ENCODE data around the gene FBXL17.

DNA sequence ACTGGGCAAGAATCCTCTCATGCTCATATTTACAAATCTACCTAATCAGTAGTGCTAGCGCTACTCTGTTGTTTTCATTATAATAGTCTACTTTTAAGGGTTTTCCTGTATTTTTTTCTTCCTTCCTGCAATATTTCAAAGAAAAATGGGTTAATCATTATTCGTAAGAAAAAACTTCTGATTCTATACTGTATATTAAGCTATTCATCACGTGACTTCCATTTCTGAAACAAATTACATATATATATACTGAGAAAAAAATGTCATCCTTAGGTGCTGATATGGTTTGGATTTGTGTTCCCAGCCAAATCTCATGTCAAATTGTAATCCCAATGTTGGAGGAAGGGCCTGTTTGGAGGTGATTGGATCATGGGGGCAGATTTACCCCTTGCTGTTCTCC, 197.0 kb downstream of the FBXL17 start:
- TF ChIP-seq GRHL2 (CRISPR knock-in tag; IDR thresholded peaks at IDR 0.05; ENCODE audit: insufficient replicate concordance, severe bottlenecking) (no peak), TP53 (CRISPR knock-in tag; IDR thresholded peaks at IDR 0.05) (no peak), CREB1 (CRISPR knock-in tag; IDR thresholded peaks at IDR 0.05) (no peak), ESRRA (CRISPR knock-in tag; IDR thresholded peaks at IDR 0.05; ENCODE audit: borderline replicate concordance) (no peak), NFYB (CRISPR knock-in tag; conservative IDR thresholded peaks at IDR 0.05; ENCODE audit: low read depth) (no peak), CBFB (CRISPR knock-in tag; IDR thresholded peaks at IDR 0.05; ENCODE audit: low read depth) (no peak), ZNF423 (CRISPR knock-in tag; IDR thresholded peaks at IDR 0.05) (no peak)
- TF ChIP-seq, protein P1, sequence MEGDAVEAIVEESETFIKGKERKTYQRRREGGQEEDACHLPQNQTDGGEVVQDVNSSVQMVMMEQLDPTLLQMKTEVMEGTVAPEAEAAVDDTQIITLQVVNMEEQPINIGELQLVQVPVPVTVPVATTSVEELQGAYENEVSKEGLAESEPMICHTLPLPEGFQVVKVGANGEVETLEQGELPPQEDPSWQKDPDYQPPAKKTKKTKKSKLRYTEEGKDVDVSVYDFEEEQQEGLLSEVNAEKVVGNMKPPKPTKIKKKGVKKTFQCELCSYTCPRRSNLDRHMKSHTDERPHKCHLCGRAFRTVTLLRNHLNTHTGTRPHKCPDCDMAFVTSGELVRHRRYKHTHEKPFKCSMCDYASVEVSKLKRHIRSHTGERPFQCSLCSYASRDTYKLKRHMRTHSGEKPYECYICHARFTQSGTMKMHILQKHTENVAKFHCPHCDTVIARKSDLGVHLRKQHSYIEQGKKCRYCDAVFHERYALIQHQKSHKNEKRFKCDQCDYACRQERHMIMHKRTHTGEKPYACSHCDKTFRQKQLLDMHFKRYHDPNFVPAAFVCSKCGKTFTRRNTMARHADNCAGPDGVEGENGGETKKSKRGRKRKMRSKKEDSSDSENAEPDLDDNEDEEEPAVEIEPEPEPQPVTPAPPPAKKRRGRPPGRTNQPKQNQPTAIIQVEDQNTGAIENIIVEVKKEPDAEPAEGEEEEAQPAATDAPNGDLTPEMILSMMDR (IDR thresholded peaks at IDR 0.05) = no peak
- TF ChIP-seq, protein P2, sequence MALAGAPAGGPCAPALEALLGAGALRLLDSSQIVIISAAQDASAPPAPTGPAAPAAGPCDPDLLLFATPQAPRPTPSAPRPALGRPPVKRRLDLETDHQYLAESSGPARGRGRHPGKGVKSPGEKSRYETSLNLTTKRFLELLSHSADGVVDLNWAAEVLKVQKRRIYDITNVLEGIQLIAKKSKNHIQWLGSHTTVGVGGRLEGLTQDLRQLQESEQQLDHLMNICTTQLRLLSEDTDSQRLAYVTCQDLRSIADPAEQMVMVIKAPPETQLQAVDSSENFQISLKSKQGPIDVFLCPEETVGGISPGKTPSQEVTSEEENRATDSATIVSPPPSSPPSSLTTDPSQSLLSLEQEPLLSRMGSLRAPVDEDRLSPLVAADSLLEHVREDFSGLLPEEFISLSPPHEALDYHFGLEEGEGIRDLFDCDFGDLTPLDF (CRISPR knock-in tag; IDR thresholded peaks at IDR 0.05) = no peak
- TF ChIP-seq, protein P3, sequence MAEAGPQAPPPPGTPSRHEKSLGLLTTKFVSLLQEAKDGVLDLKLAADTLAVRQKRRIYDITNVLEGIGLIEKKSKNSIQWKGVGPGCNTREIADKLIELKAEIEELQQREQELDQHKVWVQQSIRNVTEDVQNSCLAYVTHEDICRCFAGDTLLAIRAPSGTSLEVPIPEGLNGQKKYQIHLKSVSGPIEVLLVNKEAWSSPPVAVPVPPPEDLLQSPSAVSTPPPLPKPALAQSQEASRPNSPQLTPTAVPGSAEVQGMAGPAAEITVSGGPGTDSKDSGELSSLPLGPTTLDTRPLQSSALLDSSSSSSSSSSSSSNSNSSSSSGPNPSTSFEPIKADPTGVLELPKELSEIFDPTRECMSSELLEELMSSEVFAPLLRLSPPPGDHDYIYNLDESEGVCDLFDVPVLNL (CRISPR knock-in tag; IDR thresholded peaks at IDR 0.05; ENCODE audit: borderline replicate concordance, low read depth) = no peak
- TF ChIP-seq, protein P4, sequence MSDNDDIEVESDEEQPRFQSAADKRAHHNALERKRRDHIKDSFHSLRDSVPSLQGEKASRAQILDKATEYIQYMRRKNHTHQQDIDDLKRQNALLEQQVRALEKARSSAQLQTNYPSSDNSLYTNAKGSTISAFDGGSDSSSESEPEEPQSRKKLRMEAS (CRISPR knock-in tag; IDR thresholded peaks at IDR 0.05) = no peak
- TF ChIP-seq, protein P5, sequence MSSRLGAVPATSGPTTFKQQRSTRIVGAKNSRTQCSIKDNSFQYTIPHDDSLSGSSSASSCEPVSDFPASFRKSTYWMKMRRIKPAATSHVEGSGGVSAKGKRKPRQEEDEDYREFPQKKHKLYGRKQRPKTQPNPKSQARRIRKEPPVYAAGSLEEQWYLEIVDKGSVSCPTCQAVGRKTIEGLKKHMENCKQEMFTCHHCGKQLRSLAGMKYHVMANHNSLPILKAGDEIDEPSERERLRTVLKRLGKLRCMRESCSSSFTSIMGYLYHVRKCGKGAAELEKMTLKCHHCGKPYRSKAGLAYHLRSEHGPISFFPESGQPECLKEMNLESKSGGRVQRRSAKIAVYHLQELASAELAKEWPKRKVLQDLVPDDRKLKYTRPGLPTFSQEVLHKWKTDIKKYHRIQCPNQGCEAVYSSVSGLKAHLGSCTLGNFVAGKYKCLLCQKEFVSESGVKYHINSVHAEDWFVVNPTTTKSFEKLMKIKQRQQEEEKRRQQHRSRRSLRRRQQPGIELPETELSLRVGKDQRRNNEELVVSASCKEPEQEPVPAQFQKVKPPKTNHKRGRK (CRISPR knock-in tag; IDR thresholded peaks at IDR 0.05; ENCODE audit: borderline replicate concordance) = no peak

Measured in WTC11 (cell line).